K562 (cell line): ENCODE results near the gene ZNF577. TPM values are rescaled to one million over a fixed set of nuclear protein-coding genes. Genes with fewer than 3 reads are reported as not detected.
A peak's percentile ranks its signal among the peaks of the same experiment; 100 is the strongest.

Source experiments
- ATAC-seq: fragments of 200-7000 bp; cut with Tn5 transposase; 3 replicates; pipeline ENCODE4 v1.9.1; 2020; ENCODE audit warnings: moderate library complexity
- BruUV-seq: library from RNA; stranded (reverse); fragments of 400-500 nt; replicated peaks from 2 replicates; lab custom pipeline; 2021; lab: Mats Ljungman, UMichigan
- CTCF ChIA-PET: fragments of 300-600 bp; formaldehyde crosslinking; extraction: SDS; loops from one replicate; lab custom pipeline; 2021; ENCODE audit warnings: low intra/inter-chr PET ratio; lab: Yijun Ruan, JAX
- POLR2A ChIA-PET: fragments of 300-600, 350-650 bp; sonication (Branson Sonifier 250); formaldehyde crosslinking; extraction: SDS; loops from one replicate; lab custom pipeline; 2021; ENCODE audit warnings: antibody characterized with exemption, inconsistent platforms; lab: Yijun Ruan, JAX
- DNase-seq, 4 experiments: peaks; one replicate each; pipeline versions ENCODE4 v3.0.0 to v3.0.0-alpha.2; 2011 to 2018; ENCODE audit warnings: low spot score in 3 of 4, mixed read lengths in 3 of 4; ENCODE audit errors: extremely low read depth in 1 of 4
- FAIRE-seq: peaks from 2 replicates; lab custom pipeline; 2011; peaks lifted over from hg19 to GRCh38; lab: Jason Lieb, UNC
- H2AFZ ChIP-seq: 2 replicates; pipeline ENCODE4 v1.6.0; 2011; ENCODE audit warnings: low read depth, low read length, control low read depth, inconsistent platforms
- H3K27ac ChIP-seq: fragments of 200-600 bp; 3 replicates; pipeline ENCODE4 v1.8.0; 2011; ENCODE audit warnings: low read depth, mild to moderate bottlenecking, control low read depth, inconsistent platforms, low read length, moderate library complexity, mixed read lengths; ENCODE audit errors: extremely low read depth
- H3K27me3 ChIP-seq, 2 experiments: fragments of 300-600 bp in 1 of 2; 2 replicates in 1 of 2; 3 replicates in 1 of 2; pipeline versions ENCODE4 v1.6.0 to v1.8.0; 2011; ENCODE audit warnings: inconsistent platforms in 2 of 2, low read length in 2 of 2, mild to moderate bottlenecking in 1 of 2, mixed read lengths in 1 of 2, moderate library complexity in 1 of 2; ENCODE audit not compliant: control insufficient read depth in 2 of 2, insufficient read depth in 2 of 2
- H3K36me3 ChIP-seq: fragments of 300-600 bp; 3 replicates; pipeline ENCODE4 v1.8.0; 2011; ENCODE audit warnings: mild to moderate bottlenecking, low read length, inconsistent platforms; ENCODE audit not compliant: control insufficient read depth, insufficient read depth
- H3K4me1 ChIP-seq, 2 experiments: fragments of 200-600 bp in 1 of 2; replicated peaks in 1 of 2; 2 replicates in 1 of 2; 3 replicates in 1 of 2; pipeline versions ENCODE4 v1.5.1 to v1.8.0; 2011; ENCODE audit warnings: inconsistent platforms in 2 of 2, low read length in 2 of 2, mild to moderate bottlenecking in 1 of 2, mixed read lengths in 1 of 2, moderate library complexity in 1 of 2; ENCODE audit not compliant: control insufficient read depth in 2 of 2, insufficient read depth in 2 of 2
- H3K4me2 ChIP-seq: 2 replicates; pipeline ENCODE4 v1.6.1; 2011; ENCODE audit warnings: low read length, control low read depth, inconsistent platforms, mixed read lengths; ENCODE audit not compliant: insufficient read depth
- H3K4me3 ChIP-seq: fragments of 200-600 bp; sonication (generic), shearing (Covaris generic); 2 replicates; pipeline ENCODE4 v1.5.1; 2016; ENCODE audit warnings: control low read depth, inconsistent platforms
- H3K79me2 ChIP-seq: fragments of 200-600 bp; 3 replicates; pipeline ENCODE4 v1.8.0; 2011; ENCODE audit warnings: low read length, inconsistent platforms; ENCODE audit not compliant: control insufficient read depth, insufficient read depth
- H3K9ac ChIP-seq, 2 experiments: 2 replicates each; pipeline versions ENCODE4 v1.6.0 to v1.6.1; 2011; ENCODE audit warnings: low read depth in 2 of 2, low read length in 2 of 2, control low read depth in 1 of 2, inconsistent platforms in 1 of 2, mild to moderate bottlenecking in 1 of 2, mixed read lengths in 1 of 2; ENCODE audit not compliant: insufficient read depth in 1 of 2
- H3K9me1 ChIP-seq: one replicate; pipeline ENCODE4 v1.6.0; 2011; ENCODE audit warnings: inconsistent platforms, mild to moderate bottlenecking, low read length, moderate library complexity; ENCODE audit not compliant: control insufficient read depth, insufficient read depth
- H3K9me3 ChIP-seq: replicated peaks from 2 replicates; pipeline ENCODE4 v1.5.1; 2011; ENCODE audit warnings: low read depth, low read length, inconsistent platforms; ENCODE audit not compliant: control insufficient read depth, insufficient read depth
- H4K20me1 ChIP-seq: replicated peaks from 2 replicates; pipeline ENCODE4 v1.6.1; 2011; ENCODE audit warnings: low read length, inconsistent platforms, mixed read lengths; ENCODE audit not compliant: control insufficient read depth, insufficient read depth
- ATF2 ChIP-seq: sonication (generic); formaldehyde crosslinking; IDR thresholded peaks from 2 replicates; pipeline ENCODE4 v1.8.1; 2022; ENCODE audit warnings: missing genetic modification reagents
- BCL6 ChIP-seq: fragments of 250-450 bp; sonication (Bioruptor Pico); IDR thresholded peaks from 2 replicates; pipeline ENCODE4 v1.4.0; 2020
- GTF3C2 ChIP-seq: IDR thresholded peaks from 3 replicates; pipeline ENCODE4 v1.6.1; 2011; ENCODE audit warnings: borderline replicate concordance, mild to moderate bottlenecking, moderate library complexity; ENCODE audit not compliant: insufficient read length; ENCODE audit errors: extremely low read depth
- ZNF274 ChIP-seq: IDR thresholded peaks from 2 replicates; pipeline ENCODE4 v1.6.1; 2011; ENCODE audit warnings: low read depth, mild to moderate bottlenecking, low read length, moderate library complexity, borderline replicate concordance
- ZNF696 ChIP-seq: fragments of 250-450 bp; sonication (Bioruptor Pico); conservative IDR thresholded peaks from 2 replicates; pipeline ENCODE4 v1.4.0; 2020; ENCODE audit warnings: mild to moderate bottlenecking, moderate library complexity
- ZNF707 ChIP-seq: fragments of 250-450 bp; sonication (Bioruptor Pico); conservative IDR thresholded peaks from 2 replicates; pipeline ENCODE4 v1.8.0; 2022; ENCODE audit warnings: inconsistent platforms, mild to moderate bottlenecking, moderate library complexity
- ZNF75A ChIP-seq: fragments of 450-650 bp; formaldehyde crosslinking; IDR thresholded peaks from 2 replicates; pipeline ENCODE4 v1.4.0; 2020; ENCODE audit warnings: mild to moderate bottlenecking
- WGBS: fragments of 100-300 bp; shearing (Covaris generic); methylation state at CpG from one replicate; pipeline ENCODE4 v1.1.6; 2016; ENCODE audit warnings: low coverage, mixed read lengths; ENCODE audit not compliant: insufficient coverage; ENCODE audit errors: missing lambda C conversion rate; 5-methylcytosine and 5-hydroxymethylcytosine counted together
- in situ Hi-C: fragments of 300-500 bp; cut with MboI; formaldehyde crosslinking; loops from 4 replicates; pipeline ENCODE4 v1.15.0; 2018; ENCODE audit warnings: inconsistent platforms, mixed read lengths
- intact Hi-C: fragments of 100-400 bp; cut with micrococcal nuclease; formaldehyde crosslinking; loops from 2 replicates; pipeline ENCODE4 v1.14.2; 2022
- polyA plus RNA-seq, 8 experiments: library from polyadenylated mRNA; depleted of rRNA in 4 of 8; stranded (reverse) in 5 of 8; unstranded in 3 of 8; fragments of >200 nt; fragmentation: Nextera tagmentation in 2 of 8; fragmentation: Illumina TruSeq in 1 of 8; extraction: Ambion mirVana in 2 of 8; extraction: Trizol in 1 of 8; gene quantifications; 2 replicates each; pipeline versions ENCODE4 v1.2.1 to v1.2.3, GENCODE V29; 2011 to 2014; ENCODE audit warnings: inconsistent platforms in 1 of 8, missing spikeins in 1 of 8
- total RNA-seq, 7 experiments: library from RNA; depleted of rRNA in 6 of 7; stranded (reverse); fragments of >200 nt in 6 of 7; fragmentation: Illumina TruSeq in 2 of 7; extraction: Trizol in 2 of 7; gene quantifications; 2 replicates each; pipeline versions ENCODE4 v1.2.1 to v1.2.3, GENCODE V29; 2011 to 2021; ENCODE audit warnings: low replicate concordance in 1 of 7

Gene ZNF577
- total and polyA plus RNA-seq, 9 of the 15 experiments (the other 6 are each of a cell fraction or from before 2014, with no cell fraction given), result 1.3 to 12.7 (median 7.0) TPM

DNA sequence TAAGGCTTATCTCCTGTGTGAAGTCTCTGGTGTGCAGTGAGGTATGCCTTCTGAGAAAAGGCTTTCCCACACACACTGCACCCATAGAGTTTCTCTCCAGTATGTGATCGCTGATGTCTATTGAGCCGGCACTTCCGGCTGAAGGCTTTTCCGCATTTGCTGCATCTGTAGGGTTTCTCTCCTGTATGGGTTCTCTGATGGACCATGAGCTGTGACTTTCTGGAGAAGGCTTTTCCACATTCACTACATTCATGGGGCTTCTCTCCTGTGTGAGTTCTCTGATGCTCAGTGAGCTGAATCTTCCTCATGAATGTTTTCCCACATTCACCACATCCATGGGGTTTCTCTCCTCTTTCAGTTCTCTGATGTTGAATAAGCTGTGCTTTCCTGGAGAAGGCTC, 14.7 kb downstream of the ZNF577 start:
- no peak overlapping the region for H3K9ac ChIP-seq
- no peak for TF ChIP-seq ATF2
- no peak for TF ChIP-seq BCL6 (CRISPR knock-in tag)
- peak; percentile 90 for TF ChIP-seq ZNF274
- TF ChIP-seq ZNF75A (CRISPR knock-in tag), result peak; percentile 82; the same call in 1 of the 2 replicates
- TF ChIP-seq ZNF707 (CRISPR knock-in tag), result no peak
- no peak for TF ChIP-seq ZNF696 (CRISPR knock-in tag)
- TF ChIP-seq GTF3C2, result no peak
- no peak overlapping the region for H3K4me3 ChIP-seq
- no peaks in the 10 kb centered on the region for H3K9me1 ChIP-seq
- ATAC-seq (no peak), FAIRE-seq (no peak), DNase-seq (no peak)
- CTCF ChIA-PET, result no interaction called here
- no peak overlapping the region for H3K27ac ChIP-seq
- intact Hi-C loops (no loop called here), in situ Hi-C loops (no loop called here)
- no peaks in the 10 kb centered on the region for H3K27me3 ChIP-seq
- no peaks in the 10 kb centered on the region for H3K79me2 ChIP-seq
- no peak overlapping the region for H2AFZ ChIP-seq
- H3K4me2 ChIP-seq, result no peak overlapping the region
- no peaks in the 10 kb centered on the region for H4K20me1 ChIP-seq
- peaks cover 36% of the 10 kb centered on the region for H3K9me3 ChIP-seq
- no TSS peak for BruUV-seq
- no peaks in the 10 kb centered on the region for H3K4me1 ChIP-seq
- 97% methylated on average over 4 of the region's 4 CpGs for WGBS
- POLR2A ChIA-PET, result no interaction called here
- H3K36me3 ChIP-seq, result peaks cover 49% of the 10 kb centered on the region; the same call in 2 of the 3 replicates
